ENCODE results near the gene EPS8L3. TPM values are rescaled to one million over a fixed set of nuclear protein-coding genes. Genes with fewer than 3 reads are reported as not detected.
"Not testable (repeated sequence)": the region's sequence is repeated elsewhere in the genome, so short reads cannot be mapped to it uniquely, and the experiment has no call there.

EPS8L3 gene
- total RNA-seq, 1 experiment from 2014 or later, result 0.17 TPM

- TF ChIP-seq KAT7 (CRISPR knock-in tag; IDR thresholded peaks at IDR 0.05; ENCODE audit: borderline replicate concordance), result no peak
Observed at GRCh38 chr1:109756848-109757521, 6.7 kb downstream of the EPS8L3 start (continued).

GRCh38 chr1:109756325-109756724 lies 7.4 kb downstream of the EPS8L3 start:
- H3K27me3 Mint-ChIP-seq (ENCODE audit: low read depth); H3K36me3 Mint-ChIP-seq; H3K4me3 Mint-ChIP-seq; ATAC-seq; POLR2A ChIA-PET; H3K9me3 Mint-ChIP-seq; DNase-seq (ENCODE audit: low spot score); H3K27ac Mint-ChIP-seq; H3K4me1 Mint-ChIP-seq: not testable (repeated sequence)
- CTCF ChIA-PET, result interaction anchor here (1.4 to 2.0 kb wide), 2 partner anchors 38 to 116 kb away, joined by 3 to 9 read pairs; no protein-coding TSS in a partner anchor

GRCh38 chr1:109754738-109755137 lies 9.0 kb downstream of the EPS8L3 start:
- H3K27ac Mint-ChIP-seq, result no peak overlapping the region
- no peak overlapping the region for H3K4me3 Mint-ChIP-seq
- no peaks in the 10 kb centered on the region; the same call in 1 of the 2 replicates for H3K27me3 Mint-ChIP-seq (ENCODE audit: low read depth)
- no peaks in the 10 kb centered on the region for H3K4me1 Mint-ChIP-seq
- DNase-seq (ENCODE audit: low spot score), result no peak
- TF ChIP-seq RELA (CRISPR knock-in tag; IDR thresholded peaks at IDR 0.05; ENCODE audit: borderline replicate concordance) (no peak), USF2 (CRISPR knock-in tag; IDR thresholded peaks at IDR 0.05) (no peak), E2F4 (CRISPR knock-in tag; IDR thresholded peaks at IDR 0.05; ENCODE audit: borderline replicate concordance, low read depth) (no peak), NFYB (CRISPR knock-in tag; conservative IDR thresholded peaks at IDR 0.05; ENCODE audit: low read depth) (no peak), ELF4 (CRISPR knock-in tag; IDR thresholded peaks at IDR 0.05; ENCODE audit: low read depth) (no peak), FOXK1 (CRISPR knock-in tag; IDR thresholded peaks at IDR 0.05) (no peak)
- H3K9me3 Mint-ChIP-seq, result 0 out of 2 replicates have a peak, but pooled peaks cover 2% of the 10 kb centered on the region
- no peak for ATAC-seq
- ChIA-PET POLR2A (no interaction called here), CTCF (interaction anchor here (2.1 to 2.9 kb wide), 2 partner anchors 114 to 230 kb away, joined by 9 to 10 read pairs; partner anchors contain the start of gene AHCYL1)
- H3K36me3 Mint-ChIP-seq, result no peaks in the 10 kb centered on the region

GRCh38 chr1:109751531-109752260 lies 12.0 kb downstream of the EPS8L3 start:
- Mint-ChIP-seq H3K4me1 (no peaks in the 10 kb centered on the region), H3K27ac (no peak overlapping the region), H3K27me3 (ENCODE audit: low read depth) (peaks cover 19% of the 10 kb centered on the region), H3K9me3 (peaks cover 27% of the 10 kb centered on the region), H3K4me3 (no peak overlapping the region), H3K36me3 (peaks cover 8% of the 10 kb centered on the region)
- TF ChIP-seq TEAD1 (CRISPR knock-in tag; IDR thresholded peaks at IDR 0.05), result no peak
- no peak for TF ChIP-seq GTF2I (CRISPR knock-in tag; conservative IDR thresholded peaks at IDR 0.05)
- no peak for TF ChIP-seq ATF2 (CRISPR knock-in tag; IDR thresholded peaks at IDR 0.05; ENCODE audit: borderline replicate concordance, low read depth)
- no peak for TF ChIP-seq ZNF263 (CRISPR knock-in tag; IDR thresholded peaks at IDR 0.05; ENCODE audit: low read depth)
- no peak for TF ChIP-seq IRF2 (CRISPR knock-in tag; IDR thresholded peaks at IDR 0.05; ENCODE audit: borderline replicate concordance, low read depth)
- no peak for TF ChIP-seq ZNF232 (CRISPR knock-in tag; IDR thresholded peaks at IDR 0.05)
- TF ChIP-seq, protein P1, sequence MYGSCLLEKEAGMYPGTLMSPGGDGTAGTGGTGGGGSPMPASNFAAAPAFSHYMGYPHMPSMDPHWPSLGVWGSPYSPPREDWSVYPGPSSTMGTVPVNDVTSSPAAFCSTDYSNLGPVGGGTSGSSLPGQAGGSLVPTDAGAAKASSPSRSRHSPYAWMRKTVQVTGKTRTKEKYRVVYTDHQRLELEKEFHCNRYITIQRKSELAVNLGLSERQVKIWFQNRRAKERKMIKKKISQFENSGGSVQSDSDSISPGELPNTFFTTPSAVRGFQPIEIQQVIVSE (CRISPR knock-in tag; IDR thresholded peaks at IDR 0.05; ENCODE audit: borderline replicate concordance), result no peak
- POLR2A ChIA-PET, result no interaction called here
- ATAC-seq, result no peak
- CTCF ChIA-PET, result interaction anchor here (2.9 kb wide), 1 partner anchor 233 kb away, joined by 10 read pairs; the partner anchor contains the start of gene AHCYL1
- DNase-seq (ENCODE audit: low spot score), result no peak
